ENCODE data around the gene LRP2.

DNA sequence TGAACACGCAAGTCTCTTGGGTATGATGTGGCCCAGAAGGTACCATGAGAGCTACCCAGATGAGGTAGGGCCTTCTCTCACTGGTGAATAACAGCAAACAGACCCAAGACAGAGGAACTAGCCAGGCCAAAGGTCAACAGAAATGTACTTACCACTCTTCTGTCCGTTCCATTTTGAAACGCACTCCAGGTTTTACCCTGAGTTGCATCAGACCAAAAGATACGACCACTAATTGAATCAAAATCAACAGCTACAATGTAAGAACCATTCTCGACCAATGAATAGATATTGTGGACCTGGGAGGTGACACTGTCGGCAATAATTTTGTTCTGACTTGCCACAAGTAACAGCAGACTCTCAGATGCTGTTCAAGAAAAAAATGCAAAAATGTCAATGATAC, 124.4 kb downstream of the LRP2 start:
- no peak for TF ChIP-seq EZH2 (IDR thresholded peaks at IDR 0.05; ENCODE audit: low read length)
- TF ChIP-seq, protein P1, sequence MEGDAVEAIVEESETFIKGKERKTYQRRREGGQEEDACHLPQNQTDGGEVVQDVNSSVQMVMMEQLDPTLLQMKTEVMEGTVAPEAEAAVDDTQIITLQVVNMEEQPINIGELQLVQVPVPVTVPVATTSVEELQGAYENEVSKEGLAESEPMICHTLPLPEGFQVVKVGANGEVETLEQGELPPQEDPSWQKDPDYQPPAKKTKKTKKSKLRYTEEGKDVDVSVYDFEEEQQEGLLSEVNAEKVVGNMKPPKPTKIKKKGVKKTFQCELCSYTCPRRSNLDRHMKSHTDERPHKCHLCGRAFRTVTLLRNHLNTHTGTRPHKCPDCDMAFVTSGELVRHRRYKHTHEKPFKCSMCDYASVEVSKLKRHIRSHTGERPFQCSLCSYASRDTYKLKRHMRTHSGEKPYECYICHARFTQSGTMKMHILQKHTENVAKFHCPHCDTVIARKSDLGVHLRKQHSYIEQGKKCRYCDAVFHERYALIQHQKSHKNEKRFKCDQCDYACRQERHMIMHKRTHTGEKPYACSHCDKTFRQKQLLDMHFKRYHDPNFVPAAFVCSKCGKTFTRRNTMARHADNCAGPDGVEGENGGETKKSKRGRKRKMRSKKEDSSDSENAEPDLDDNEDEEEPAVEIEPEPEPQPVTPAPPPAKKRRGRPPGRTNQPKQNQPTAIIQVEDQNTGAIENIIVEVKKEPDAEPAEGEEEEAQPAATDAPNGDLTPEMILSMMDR (optimal IDR thresholded peaks at IDR 0.05 in 1 of 3, IDR thresholded peaks at IDR 0.05 in 1 of 3, conservative IDR thresholded peaks at IDR 0.05 in 1 of 3; ENCODE audit: extremely low read depth in 1 of 3, insufficient read depth in 2 of 3, low read length in 3 of 3): no peak

Data from keratinocyte (primary cell).